DOHH2 (cell line): ENCODE data around the gene ARHGEF7.

Experiments
- H3F3A ChIP-seq: fragments of 200-600 bp; sonication (generic), shearing (Covaris generic); 2 replicates; pipeline ENCODE4 v1.6.0; 2016; ENCODE audit warnings: antibody characterized with exemption, mild to moderate bottlenecking; ENCODE audit not compliant: control insufficient read depth, insufficient read depth
- H3K27ac ChIP-seq: fragments of 200-600 bp; sonication (generic); 2 replicates; pipeline ENCODE4 v1.5.1; 2014; ENCODE audit warnings: low read depth, mild to moderate bottlenecking, low read length, moderate library complexity
- H3K27me3 ChIP-seq: fragments of 200-600 bp; sonication (generic); 2 replicates; pipeline ENCODE4 v1.6.1; 2014; ENCODE audit warnings: mild to moderate bottlenecking, low read length, mixed read lengths; ENCODE audit not compliant: control insufficient read depth
- H3K36me3 ChIP-seq: fragments of 200-600 bp; sonication (generic); 2 replicates; pipeline ENCODE4 v1.6.1; 2014; ENCODE audit warnings: mild to moderate bottlenecking, low read length, moderate library complexity, mixed read lengths; ENCODE audit not compliant: control insufficient read depth
- H3K4me1 ChIP-seq: fragments of 200-600 bp; sonication (generic); 2 replicates; pipeline ENCODE4 v1.6.1; 2014; ENCODE audit warnings: mild to moderate bottlenecking, low read length, mixed read lengths; ENCODE audit not compliant: control insufficient read depth
- H3K4me2 ChIP-seq: fragments of 200-600 bp; sonication (generic); 2 replicates; pipeline ENCODE4 v1.6.0; 2014; ENCODE audit warnings: mild to moderate bottlenecking, low read length, moderate library complexity
- H3K4me3 ChIP-seq: fragments of 200-600 bp; sonication (generic); 2 replicates; pipeline ENCODE4 v1.5.1; 2014; ENCODE audit warnings: mild to moderate bottlenecking, low read length, mixed read lengths
- H3K79me2 ChIP-seq: fragments of 200-600 bp; sonication (generic); 2 replicates; pipeline ENCODE4 v1.6.1; 2014; ENCODE audit warnings: mild to moderate bottlenecking, low read length, mixed read lengths; ENCODE audit not compliant: control insufficient read depth
- H3K9me2 ChIP-seq: fragments of 200-600 bp; sonication (generic); replicated peaks from 2 replicates; pipeline ENCODE4 v1.6.1; 2014; ENCODE audit warnings: mild to moderate bottlenecking, low read length, mixed read lengths; ENCODE audit not compliant: control insufficient read depth
- H3K9me3 ChIP-seq: fragments of 200-600 bp; sonication (generic); 2 replicates; pipeline ENCODE4 v1.6.1; 2014; ENCODE audit warnings: antibody characterized with exemption, low read length, mixed read lengths; ENCODE audit not compliant: control insufficient read depth, insufficient read depth
- H4K20me1 ChIP-seq: fragments of 200-600 bp; sonication (generic); 2 replicates; pipeline ENCODE4 v1.6.0; 2014; ENCODE audit warnings: low read depth, mild to moderate bottlenecking, antibody characterized with exemption, low read length, moderate library complexity; ENCODE audit not compliant: control insufficient read depth, insufficient read depth
- EZH2phosphoT487 ChIP-seq: fragments of 200-600 bp; sonication (generic); IDR thresholded peaks from 2 replicates; pipeline ENCODE4 v1.6.1; 2017; ENCODE audit warnings: borderline replicate concordance, mild to moderate bottlenecking, antibody characterized with exemption, low read length, moderate library complexity, mixed read lengths
- TF ChIP-seq, protein P1 (sequence below): fragments of 200-600 bp; sonication (generic); IDR thresholded peaks from one replicate; pipeline ENCODE4 v1.5.1; 2014; ENCODE audit warnings: antibody characterized with exemption, mild to moderate bottlenecking, low read depth, low read length; ENCODE audit not compliant: poor library complexity, severe bottlenecking

The ARHGEF7 gene

DNA sequence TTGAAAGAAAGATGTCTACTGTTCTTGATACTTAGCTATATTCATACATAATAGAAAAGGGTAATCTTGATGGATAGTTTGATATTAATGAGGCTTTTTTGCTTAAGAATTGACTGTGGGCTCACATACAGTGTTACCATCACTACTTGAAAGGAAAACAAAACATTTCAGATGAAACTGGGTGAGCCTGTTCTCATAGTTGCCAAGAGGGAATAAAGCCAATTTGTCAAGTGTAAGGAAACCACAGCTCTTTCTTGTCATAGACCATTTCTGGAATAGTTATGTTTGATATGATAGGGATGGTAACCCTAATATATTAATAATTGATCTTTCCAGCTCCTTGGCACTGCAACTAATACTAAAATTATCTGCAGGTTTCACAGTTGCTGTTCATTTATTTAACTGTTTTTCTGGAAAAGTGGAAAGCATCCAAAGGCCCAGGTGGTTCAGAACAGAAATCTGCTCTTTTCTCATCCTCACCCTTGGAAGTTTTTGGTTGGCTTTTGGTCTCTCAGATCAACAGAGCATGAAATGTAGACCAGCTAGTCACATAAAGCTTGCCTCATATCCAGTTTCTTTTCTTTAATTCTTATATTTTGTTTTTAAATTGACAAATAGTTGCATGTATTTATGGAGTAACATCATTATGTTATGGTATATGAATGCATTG, 43.2 kb downstream of the ARHGEF7 start:
- Histone ChIP-seq H3K4me1 (peaks cover 49% of the 10 kb centered on the region), H3K4me2 (no peak overlapping the region), H3K4me3 (no peak overlapping the region), H3F3A (no peaks in the 10 kb centered on the region), H3K9me2 (no peaks in the 10 kb centered on the region), H4K20me1 (peaks cover 6% of the 10 kb centered on the region; the same call in 1 of the 2 replicates), H3K27me3 (no peaks in the 10 kb centered on the region), H3K9me3 (peaks cover 12% of the 10 kb centered on the region; the same call in 1 of the 2 replicates), H3K79me2 (peaks cover 97% of the 10 kb centered on the region), H3K27ac (no peak overlapping the region), H3K36me3 (peaks cover 72% of the 10 kb centered on the region)
- no peak for TF ChIP-seq EZH2phosphoT487
- TF ChIP-seq, protein P1, sequence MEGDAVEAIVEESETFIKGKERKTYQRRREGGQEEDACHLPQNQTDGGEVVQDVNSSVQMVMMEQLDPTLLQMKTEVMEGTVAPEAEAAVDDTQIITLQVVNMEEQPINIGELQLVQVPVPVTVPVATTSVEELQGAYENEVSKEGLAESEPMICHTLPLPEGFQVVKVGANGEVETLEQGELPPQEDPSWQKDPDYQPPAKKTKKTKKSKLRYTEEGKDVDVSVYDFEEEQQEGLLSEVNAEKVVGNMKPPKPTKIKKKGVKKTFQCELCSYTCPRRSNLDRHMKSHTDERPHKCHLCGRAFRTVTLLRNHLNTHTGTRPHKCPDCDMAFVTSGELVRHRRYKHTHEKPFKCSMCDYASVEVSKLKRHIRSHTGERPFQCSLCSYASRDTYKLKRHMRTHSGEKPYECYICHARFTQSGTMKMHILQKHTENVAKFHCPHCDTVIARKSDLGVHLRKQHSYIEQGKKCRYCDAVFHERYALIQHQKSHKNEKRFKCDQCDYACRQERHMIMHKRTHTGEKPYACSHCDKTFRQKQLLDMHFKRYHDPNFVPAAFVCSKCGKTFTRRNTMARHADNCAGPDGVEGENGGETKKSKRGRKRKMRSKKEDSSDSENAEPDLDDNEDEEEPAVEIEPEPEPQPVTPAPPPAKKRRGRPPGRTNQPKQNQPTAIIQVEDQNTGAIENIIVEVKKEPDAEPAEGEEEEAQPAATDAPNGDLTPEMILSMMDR = no peak

DNA sequence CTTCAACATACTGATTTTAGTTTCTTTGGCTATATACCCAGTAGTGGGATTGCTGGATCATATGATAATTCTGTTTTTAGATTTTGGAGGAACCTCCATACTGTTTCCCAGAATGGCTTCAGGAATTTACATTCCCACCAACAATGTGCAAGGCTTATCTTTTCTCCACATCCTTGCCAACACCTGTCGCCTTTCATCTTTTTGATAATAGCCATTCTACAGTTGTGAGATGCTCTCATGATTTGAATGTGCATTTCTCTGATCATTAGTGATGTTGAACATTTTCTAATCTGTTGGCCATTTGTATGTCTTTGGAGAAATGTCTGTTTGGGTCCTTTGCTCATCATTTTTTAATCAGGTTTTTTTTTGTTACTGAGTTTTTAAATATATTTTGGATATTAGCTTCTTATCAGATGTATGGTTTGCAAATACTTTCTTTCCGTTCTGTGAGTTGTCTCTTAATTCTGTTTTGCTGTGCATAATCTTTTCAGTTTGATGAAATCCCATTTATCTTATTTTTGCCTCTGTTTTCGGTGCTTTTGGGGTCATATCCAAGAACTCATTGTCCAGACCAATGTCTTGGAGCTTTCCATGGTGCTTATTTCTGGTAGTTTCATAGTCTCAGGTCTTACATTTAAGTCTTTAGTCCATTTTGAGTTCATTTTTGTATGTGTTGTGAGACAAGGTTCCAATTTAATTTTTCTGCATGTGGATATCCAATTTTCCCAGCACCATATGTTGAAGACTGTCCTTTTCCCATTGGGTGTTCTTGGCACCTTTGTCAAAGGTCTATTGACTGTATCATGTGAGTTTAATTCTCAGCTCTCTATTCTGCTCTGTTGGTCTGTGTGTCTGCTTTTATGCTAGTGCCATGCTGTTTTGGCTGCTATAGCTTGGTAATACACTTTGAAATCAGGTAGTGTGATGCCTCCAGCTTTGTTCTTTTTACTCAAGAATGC, 44.5 kb downstream of the ARHGEF7 start:
- peaks cover 76% of the 10 kb centered on the region for H3K36me3 ChIP-seq
- no peak overlapping the region for H3K4me3 ChIP-seq
- H4K20me1 ChIP-seq = peaks cover under 1% of the 10 kb centered on the region; the same call in 1 of the 2 replicates
- peaks cover 12% of the 10 kb centered on the region; the same call in 1 of the 2 replicates for H3K9me3 ChIP-seq
- no peaks in the 10 kb centered on the region for H3K9me2 ChIP-seq
- TF ChIP-seq, protein P1 = no peak
- no peak for TF ChIP-seq EZH2phosphoT487
- H3K27ac ChIP-seq = no peak overlapping the region
- H3K27me3 ChIP-seq = no peaks in the 10 kb centered on the region
- no peaks in the 10 kb centered on the region for H3F3A ChIP-seq
- H3K4me2 ChIP-seq = no peak overlapping the region
- peaks cover 99% of the 10 kb centered on the region for H3K79me2 ChIP-seq
- H3K4me1 ChIP-seq = peaks cover 47% of the 10 kb centered on the region

DNA sequence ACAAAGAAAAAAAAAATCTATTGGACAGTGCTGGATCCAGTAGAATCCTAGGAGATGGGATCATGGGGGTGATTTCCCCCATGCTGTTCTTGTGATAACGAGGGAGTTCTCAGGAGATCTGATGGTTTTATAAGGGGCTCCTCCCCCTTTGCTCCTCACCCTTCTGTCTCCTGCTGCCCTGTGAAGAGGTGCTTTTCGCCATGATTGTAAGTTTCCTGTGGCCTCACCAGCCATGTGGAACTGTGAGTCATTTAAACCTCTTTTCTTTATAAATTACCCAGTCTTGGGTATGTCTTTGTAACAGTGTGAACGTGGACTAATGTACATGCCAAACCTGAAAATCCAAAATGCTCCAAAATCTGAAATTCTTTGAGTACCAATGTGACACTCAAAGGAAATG, 45.5 kb downstream of the ARHGEF7 start:
- Histone ChIP-seq H3K4me3 (peak overlapping the region; percentile 44; the same call in 1 of the 2 replicates), H3K79me2 (peaks cover 99% of the 10 kb centered on the region), H3K9me3 (peaks cover 12% of the 10 kb centered on the region; the same call in 1 of the 2 replicates), H3K36me3 (peaks cover 82% of the 10 kb centered on the region), H3K27ac (no peak overlapping the region), H3K27me3 (no peaks in the 10 kb centered on the region), H4K20me1 (no peaks in the 10 kb centered on the region), H3K4me2 (peak overlapping the region; percentile 60; the same call in 1 of the 2 replicates), H3K9me2 (no peaks in the 10 kb centered on the region), H3K4me1 (peaks cover 47% of the 10 kb centered on the region), H3F3A (no peaks in the 10 kb centered on the region)
- TF ChIP-seq EZH2phosphoT487 = no peak
- TF ChIP-seq, protein P1 = no peak
